HG03025 (cell line): ENCODE data around the gene CCSAP.

ENCODE experiments used
- ATAC-seq: cut with Tn5 transposase; IDR thresholded peaks from one replicate; pipeline ENCODE4 v1.9.1; 2021; ENCODE audit warnings: mild to moderate bottlenecking, moderate library complexity; ENCODE audit not compliant: unreplicated experiment, low FRiP score

Gene CCSAP

DNA sequence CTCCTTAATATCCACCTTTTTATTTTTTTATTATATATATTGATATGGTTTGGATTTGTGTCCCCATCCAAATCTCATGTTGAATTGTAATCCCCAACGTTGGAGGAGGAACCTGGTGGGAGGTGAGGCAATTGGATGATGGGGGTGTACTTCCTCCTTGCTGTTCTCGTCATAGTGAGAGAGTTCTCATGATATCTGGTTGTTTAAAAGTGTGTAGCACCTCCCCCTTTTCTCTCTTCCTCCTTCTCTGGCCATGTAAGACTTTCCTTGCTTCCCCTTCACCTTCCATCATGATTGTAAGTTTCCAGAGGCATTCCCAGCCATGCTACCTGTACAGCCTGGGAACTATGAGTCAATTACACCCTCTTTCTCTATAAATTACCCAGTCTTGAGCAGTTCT lies 22.7 kb upstream of the CCSAP start:
- no peak for ATAC-seq

DNA sequence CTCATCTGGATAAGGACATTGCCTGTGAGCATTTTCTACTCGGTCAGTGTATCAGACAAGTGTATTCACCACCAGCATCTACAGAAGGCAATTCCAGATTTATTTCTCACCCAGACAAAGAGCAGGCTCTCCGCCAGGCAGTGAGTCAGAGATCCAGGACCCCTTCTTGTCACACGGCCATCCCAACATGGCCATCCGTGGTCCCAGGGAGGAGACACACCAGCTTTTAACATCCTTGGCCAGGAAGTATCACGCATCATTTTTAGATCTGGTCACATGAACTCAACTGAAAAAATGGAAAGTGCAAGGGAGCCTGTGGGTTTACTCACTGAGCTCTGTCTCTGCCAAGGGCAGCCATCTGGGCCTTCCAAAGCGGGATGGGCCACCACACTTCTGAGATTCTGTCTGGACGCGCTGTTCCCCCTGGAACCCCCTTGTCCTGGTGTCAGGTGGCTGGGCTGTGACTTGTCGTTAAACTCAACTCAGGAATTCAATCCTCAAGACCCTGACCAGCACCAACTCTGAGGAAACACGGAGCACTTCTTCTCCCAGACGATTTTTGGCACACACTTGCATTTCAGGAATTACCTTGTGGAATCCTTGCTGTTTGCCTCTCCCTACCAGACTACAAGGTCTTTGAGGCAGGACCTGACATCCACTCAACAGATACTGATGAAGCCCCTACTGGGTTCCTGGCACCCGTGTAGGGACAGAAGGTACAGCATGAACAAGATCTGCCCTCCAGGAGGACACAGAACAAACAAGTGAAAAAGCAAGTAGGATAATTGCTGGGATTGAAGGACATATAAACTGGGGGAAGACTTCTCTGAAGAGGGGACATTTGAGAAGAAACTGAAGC lies 21.6 kb upstream of the CCSAP start:
- no peak for ATAC-seq

- no peak for ATAC-seq
Measured at GRCh38 chr1:229363723-229364122, 20.9 kb upstream of the CCSAP start.

GRCh38 chr1:229360420-229360819 lies 17.6 kb upstream of the CCSAP start:
- no peak for ATAC-seq

DNA sequence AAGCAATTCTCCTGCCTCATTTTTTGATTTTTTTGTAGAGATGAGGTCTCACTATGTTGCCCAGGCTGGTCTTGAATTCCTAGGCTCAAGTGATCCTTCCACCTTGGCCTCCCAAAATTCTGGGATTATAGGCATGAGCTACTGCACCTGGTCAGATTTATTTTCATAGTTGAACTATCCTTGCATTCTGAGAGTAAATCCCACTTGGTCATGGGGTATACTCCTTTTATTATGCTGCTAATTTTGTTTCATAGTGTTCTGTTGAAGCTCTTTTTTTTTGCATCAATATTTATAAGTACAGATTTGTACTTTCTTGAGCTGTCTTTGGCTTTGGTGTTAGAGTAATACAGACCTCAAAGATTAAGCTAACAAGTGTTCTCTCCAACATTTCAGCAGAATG lies 12.8 kb upstream of the CCSAP start:
- no peak for ATAC-seq

GRCh38 chr1:229354226-229354625 lies 11.4 kb upstream of the CCSAP start:
- no peak for ATAC-seq

DNA sequence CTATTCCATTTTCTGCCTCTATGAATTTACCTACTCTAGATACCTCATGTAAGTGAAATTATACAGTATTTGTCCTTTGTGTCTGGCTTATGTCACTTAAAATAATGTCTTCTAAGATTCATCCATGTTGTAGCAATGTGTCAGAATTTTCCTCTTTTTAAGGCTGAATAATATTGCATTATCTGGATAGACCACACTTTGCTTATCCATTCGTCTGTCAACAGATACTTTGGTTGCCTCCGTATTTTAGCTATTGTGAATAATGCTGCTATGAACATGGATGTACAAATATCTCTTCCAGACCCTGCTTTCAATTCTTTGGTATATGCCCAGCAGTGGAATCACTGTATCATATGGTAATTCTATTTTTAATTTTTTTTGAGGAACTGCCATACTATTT lies 10.1 kb upstream of the CCSAP start:
- no peak for ATAC-seq

DNA sequence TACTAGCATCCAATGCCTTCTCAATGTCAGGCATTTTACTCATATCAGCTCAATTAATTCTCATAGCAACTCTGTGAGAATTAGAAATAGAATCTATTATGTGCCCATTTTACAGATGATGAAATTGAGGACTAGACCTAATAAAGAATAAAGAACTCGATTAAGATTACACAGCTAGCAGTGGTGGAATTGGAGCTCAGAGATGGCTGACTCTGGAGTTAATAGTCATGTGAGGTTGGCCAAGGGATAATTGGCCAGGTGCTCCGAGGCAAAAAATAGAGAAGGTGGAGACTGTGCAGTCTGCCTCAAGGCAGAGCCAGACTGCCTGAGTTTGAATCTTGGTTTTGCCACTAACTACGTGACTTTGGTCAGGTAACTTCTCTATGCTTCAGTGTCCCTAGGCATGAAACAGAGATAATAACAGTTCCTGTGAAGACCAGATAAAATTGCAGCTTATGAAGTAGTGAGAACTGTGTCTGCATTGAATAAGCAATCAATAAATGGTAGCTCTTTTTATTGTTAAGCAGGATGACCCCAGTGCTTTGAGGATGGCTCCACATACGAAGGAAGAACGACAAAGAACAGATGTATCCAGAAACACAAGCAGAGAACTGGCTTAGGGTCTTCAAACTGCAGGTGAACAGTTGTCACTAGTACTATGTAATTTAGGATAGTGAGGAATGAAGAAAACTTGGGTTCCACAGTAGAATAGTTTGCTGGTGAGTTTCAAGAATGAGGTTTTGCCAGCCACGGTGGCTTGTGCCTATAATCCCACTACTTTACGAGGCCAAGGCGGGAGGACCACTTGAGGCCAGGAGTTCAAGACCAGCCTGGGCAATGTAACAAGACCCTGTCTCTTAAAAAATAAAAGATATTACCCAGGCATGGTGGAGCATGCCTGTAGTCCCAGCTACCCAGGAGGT lies 6.9 kb upstream of the CCSAP start:
- no peak for ATAC-seq

GRCh38 chr1:229347528-229347927 lies 4.7 kb upstream of the CCSAP start:
- ATAC-seq: no peak

DNA sequence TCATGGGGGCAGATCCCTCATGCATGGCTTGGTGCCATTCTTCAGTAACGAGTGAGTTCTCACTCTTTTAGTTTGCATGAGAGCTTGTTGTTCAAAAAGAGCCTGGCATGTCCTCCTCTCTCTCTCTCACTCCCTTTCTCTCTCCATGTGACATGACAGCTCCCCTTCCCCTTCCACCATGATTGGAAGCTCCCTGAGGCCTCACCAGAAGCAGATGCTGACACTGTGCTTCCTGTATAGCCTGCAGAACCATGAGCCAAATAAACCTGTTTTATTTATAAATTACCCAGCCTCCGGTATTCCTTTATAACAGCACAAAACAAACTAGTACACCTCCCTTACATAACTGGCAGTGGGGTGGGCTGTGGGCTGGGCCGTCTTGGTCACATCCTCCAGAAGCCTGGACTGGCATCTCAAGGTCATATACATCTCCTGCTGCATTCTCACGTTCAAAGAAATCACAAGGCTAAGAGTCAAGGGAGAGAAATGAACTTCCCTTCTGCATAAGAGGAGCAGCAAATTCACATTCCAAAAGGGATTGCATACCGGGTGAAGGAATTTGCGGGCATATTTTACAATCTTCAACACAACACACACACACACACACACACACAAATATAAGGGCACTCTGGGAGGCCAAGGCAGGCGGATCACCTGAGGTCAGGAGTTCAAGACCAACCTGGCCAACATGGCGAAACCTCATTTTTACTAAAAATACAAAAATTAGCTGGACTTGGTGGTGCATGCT lies 2.3 kb upstream of the CCSAP start:
- ATAC-seq: no peak

GRCh38 chr1:229344139-229344538 lies 1.3 kb upstream of the CCSAP start:
- ATAC-seq: no peak

DNA sequence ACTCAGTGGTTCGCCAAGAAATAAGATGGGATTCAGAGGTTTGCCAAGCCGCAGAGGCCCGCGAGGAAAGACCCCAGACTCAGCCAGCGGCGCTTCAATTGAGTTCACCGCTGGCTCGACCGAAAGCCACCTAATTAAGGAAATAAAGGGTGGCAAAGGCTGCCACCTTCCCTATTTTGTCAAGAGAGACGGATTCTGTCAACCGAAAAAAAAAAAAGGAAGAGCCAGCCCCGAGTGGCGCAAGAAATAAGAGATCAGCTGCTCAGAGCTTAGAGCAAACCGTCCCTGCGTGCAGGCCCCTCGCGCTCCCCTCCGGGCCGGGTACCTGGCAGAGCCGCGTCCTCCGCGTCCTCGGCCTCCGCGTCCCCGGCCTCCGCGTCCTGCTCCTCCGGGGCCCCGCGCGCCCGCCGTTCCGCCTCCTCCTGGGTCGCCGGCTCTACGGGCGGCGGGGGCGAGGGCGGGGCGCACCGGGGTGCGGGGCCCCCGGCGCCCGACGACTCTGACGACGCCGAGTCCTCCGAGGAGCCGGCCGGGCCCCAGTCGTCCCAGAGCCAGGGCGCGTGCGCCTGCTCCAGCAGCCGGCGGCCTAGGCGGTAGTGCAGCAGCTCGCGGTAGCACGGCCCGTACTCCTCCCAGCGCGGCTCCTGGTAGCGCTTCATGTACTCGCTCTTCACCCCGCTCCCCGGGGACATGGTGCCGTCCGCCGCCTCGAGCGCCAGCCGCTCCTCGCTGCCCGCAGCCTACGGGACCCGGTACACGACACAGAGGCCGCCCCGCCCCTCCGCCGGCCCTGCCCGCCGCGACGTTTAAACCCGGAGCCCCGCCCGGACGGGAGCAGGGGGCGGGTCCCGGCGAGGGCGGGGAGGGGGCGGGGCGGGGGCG lies 832 bp downstream of the CCSAP start:
- peak; percentile 77 for ATAC-seq

GRCh38 chr1:229340496-229340895 lies 2.4 kb downstream of the CCSAP start:
- no peak for ATAC-seq

- ATAC-seq: no peak
Measured at GRCh38 chr1:229339520-229339919, 3.3 kb downstream of the CCSAP start.

DNA sequence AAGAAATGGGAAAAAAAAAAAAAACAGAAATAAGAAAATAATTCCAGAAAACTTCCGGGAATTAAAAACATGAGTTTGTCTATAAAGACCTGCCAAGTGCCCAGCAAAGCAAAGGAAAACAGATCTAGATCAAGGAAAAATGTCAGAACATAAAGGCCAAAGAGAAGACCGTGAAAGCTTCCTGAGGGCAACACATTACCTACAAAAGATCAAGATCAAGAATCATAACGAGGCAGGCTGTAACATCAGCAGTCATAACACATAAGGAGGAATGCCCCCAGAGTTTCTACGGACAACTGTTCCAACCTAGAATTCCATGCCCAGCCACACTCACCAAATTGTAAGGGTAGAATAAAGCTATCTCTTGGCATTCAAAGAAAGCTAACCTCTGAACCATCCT lies 3.8 kb downstream of the CCSAP start:
- ATAC-seq: no peak

- no peak for ATAC-seq
Measured at GRCh38 chr1:229336345-229336744, 6.5 kb downstream of the CCSAP start.

GRCh38 chr1:229334716-229335115 lies 8.1 kb downstream of the CCSAP start:
- ATAC-seq: no peak

GRCh38 chr1:229334269-229334668 lies 8.6 kb downstream of the CCSAP start:
- ATAC-seq: no peak

GRCh38 chr1:229328598-229329362 lies 14.1 kb downstream of the CCSAP start:
- no peak for ATAC-seq
